HG03575 (cell line): ENCODE results near the gene CLPTM1L.

Experiments
- ATAC-seq: cut with Tn5 transposase; IDR thresholded peaks from one replicate; pipeline ENCODE4 v1.9.1; 2021; ENCODE audit not compliant: unreplicated experiment, insufficient number of reproducible peaks, low FRiP score; ENCODE audit errors: extremely low read depth

Gene CLPTM1L

DNA sequence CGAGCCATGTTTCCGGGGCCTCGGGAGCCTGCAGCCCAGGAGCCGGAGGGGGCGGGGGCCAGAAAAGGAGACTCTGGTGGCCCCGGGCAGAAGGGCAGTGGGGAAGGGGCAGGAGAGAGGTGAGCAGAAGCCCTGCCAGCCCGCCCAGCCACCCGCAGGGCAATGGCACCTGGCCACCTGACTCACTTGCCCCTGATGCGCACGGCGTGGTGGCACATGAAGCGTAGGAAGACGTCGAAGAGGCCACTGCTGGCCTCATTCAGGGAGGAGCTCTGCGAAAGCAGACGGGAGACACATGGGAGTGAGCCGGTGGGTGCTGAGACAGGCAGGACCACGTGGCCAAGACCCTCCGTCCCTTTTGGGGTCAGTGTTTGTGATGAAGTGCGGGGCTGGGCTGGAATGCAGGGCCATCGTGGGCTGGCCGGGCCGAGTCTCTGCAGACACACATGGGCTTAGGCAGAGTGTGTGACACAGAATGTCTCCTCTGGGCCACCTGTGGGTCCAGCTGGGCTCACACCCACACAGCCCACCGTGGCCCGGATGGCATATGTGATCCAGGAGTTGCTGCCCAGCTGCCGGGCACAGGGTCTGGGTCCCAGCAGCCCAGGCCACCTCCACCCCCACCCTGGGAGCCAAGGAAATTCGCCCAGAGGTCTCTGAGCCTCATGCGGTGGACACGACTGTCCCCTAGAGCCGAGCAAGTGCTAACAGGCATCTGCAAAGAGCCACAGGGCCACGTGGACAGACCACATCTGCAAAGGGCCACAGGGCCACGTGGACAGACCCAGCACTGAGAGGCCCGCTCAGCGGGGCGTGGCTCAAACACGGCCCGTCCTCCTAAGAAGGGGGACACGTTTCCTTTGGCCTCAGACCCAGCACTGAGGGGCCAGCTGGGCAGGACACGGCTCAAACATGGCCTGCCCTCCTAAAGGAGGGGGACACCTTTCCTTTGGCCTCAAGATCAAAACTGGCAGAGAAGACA, 73.7 kb downstream of the CLPTM1L start:
- ATAC-seq, result no peak

DNA sequence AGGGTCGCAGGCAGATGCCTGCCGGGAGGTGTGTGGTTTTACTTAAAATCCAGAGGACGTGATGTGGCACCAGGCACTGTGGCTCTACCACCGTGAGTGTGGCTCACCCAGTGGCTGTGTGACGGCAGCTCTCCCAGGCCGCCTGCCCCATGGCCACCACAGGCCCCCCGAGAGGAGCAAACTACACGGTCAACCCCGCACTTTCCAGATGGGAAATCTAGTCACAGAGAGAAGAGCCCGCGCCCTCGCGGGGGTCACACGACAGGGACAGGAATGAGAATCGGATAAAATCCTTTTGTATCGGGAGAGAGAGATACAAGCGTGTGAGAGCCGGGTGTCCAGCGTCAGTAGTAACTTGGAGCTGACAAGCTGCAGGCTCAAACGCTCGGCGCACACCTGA, 74.5 kb downstream of the CLPTM1L start:
- no peak for ATAC-seq

DNA sequence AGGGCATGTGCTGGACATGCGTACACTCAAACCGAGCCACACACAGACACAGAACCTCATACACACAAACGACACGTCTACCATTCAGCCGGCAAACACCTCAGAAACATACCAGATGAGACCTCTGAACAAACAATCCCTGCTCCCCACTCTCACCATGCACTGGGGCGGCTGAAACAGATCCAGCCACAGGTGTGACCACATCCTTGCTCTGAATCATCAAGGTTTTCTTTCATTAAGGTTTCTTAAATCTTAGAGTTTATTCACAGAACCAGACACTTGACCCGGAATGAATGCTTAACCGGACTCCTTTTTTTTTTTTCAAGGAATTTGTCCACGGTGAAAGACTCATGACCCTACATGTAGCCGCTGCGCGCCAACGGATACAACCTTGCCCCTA, 76.2 kb downstream of the CLPTM1L start:
- no peak for ATAC-seq

DNA sequence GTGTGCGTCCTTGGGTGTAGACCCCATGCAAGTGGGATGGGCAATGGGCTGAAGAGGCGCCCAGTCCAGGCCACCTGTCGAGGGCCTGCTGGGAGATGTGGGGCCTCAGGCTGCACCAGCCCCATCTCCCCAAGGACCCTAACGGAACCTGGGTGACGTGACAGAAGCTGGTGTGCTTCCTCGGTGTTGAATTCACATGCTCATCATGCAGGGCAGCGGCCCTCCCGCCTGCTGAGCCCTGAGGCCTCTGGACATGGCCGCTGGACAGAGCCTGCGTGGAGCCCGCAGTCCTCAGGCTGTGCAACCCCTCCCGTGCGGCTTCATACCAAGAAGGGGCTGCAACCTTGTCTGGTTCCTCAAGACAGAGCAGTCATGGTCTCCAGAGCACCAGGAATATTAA, 76.8 kb downstream of the CLPTM1L start:
- no peak for ATAC-seq
